Measurements from ENCODE around the gene IL1RAPL2. TPM values are rescaled to one million over a fixed set of nuclear protein-coding genes. Genes with fewer than 3 reads are reported as not detected.
A peak's percentile ranks its signal among the peaks of the same experiment; 100 is the strongest.

The IL1RAPL2 gene
- total RNA-seq, 4 donors from 2014 or later = 0.19 to 0.38 TPM; not detected in 2

DNA sequence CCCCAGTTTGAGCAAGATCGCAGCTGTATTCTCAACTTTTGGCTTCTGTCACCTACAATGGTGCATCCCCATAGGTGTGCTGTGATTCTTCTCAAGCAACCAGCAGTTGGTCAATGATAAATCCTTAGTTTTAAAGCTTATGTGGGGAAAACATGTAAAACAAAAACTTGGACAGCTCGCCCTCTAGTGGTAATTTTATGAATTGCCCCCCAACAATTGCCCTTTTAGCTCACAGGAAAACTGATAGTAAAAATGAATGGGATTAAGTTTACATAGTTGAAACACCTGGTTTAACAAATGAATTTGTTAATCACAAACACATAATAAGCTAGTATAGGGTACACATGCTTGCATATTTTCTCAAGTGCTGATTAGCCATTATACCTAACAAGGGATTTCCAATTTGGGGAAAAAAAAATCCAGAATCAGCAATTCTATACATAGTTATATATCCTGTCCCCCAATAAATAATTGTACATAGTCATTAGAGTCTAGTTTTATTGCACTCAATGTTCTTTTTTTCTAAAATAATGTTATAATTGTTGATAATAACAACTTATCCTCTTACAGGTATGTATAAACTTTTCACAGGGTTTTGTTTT, 624.4 kb downstream of the IL1RAPL2 start:
- no peak for TF ChIP-seq POLR2A (IDR thresholded peaks at IDR 0.05)
- TF ChIP-seq, protein P1, sequence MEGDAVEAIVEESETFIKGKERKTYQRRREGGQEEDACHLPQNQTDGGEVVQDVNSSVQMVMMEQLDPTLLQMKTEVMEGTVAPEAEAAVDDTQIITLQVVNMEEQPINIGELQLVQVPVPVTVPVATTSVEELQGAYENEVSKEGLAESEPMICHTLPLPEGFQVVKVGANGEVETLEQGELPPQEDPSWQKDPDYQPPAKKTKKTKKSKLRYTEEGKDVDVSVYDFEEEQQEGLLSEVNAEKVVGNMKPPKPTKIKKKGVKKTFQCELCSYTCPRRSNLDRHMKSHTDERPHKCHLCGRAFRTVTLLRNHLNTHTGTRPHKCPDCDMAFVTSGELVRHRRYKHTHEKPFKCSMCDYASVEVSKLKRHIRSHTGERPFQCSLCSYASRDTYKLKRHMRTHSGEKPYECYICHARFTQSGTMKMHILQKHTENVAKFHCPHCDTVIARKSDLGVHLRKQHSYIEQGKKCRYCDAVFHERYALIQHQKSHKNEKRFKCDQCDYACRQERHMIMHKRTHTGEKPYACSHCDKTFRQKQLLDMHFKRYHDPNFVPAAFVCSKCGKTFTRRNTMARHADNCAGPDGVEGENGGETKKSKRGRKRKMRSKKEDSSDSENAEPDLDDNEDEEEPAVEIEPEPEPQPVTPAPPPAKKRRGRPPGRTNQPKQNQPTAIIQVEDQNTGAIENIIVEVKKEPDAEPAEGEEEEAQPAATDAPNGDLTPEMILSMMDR (IDR thresholded peaks at IDR 0.05) = no peak
- 0 to 4% methylated on average over 2 of the region's 2 CpGs for WGBS, 2 donors
- DNase-seq (ENCODE audit: low spot score in 2 of 2) = peak in 1 of 2 donors; percentile 11
- intact Hi-C loops (cut with DNase I; ENCODE audit: low total_unique reads) = no loop called here
- no peak overlapping the region for H3K4me3 ChIP-seq (ENCODE audit: low read depth, poor library complexity, severe bottlenecking)

DNA sequence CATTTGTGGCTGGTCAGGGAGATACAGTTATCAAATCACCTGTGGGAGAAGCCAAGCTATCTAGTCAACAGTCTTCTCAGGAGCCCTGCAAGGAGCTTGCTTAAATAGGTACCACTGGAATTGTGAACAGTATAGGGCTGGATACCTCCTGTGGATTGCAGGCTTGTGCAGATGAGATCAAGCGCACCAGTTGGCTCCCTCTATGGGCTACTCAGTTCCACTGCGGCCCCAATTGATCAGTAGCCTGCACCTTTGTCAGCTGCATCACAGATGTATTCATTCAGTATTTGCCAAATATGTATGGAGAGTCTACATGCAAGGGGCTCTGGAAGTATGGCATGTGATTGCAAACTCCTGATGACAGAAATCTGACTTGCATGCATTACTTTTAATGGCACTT, 625.9 kb downstream of the IL1RAPL2 start:
- TF ChIP-seq, protein P1 (IDR thresholded peaks at IDR 0.05) = no peak
- no peak for TF ChIP-seq POLR2A (IDR thresholded peaks at IDR 0.05)
- intact Hi-C loops (cut with DNase I; ENCODE audit: low total_unique reads) = no loop called here
- H3K4me3 ChIP-seq (ENCODE audit: low read depth, poor library complexity, severe bottlenecking) = no peak overlapping the region
- DNase-seq (ENCODE audit: low spot score in 2 of 2) = no peak
- 14 to 60% methylated on average over 1 to 2 of the region's 2 CpGs for WGBS, 2 donors

DNA sequence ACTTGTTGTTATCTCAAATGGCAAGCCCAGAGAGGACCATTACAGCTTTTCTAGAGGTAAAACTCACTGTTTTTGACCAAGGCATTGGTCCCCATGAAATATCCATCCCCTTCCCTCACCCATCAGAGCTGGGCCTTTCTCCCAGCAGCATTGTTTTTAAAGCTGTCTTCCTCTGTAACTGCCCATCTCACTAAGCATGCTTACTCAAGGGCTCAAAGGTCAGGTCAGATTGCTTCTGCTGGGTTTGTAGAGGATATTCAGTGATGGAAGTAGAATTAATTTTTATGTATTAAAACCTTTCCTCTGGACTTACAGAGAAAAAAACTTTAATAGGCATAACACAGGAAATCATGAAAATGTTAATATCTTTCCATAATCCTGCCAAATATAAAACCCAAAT, 643.4 kb downstream of the IL1RAPL2 start:
- intact Hi-C loops (cut with DNase I; ENCODE audit: low total_unique reads) = no loop called here
- no peak for TF ChIP-seq POLR2A (IDR thresholded peaks at IDR 0.05)
- TF ChIP-seq, protein P1 (IDR thresholded peaks at IDR 0.05) = no peak
- no peak for DNase-seq (ENCODE audit: low spot score in 2 of 2)
- H3K4me3 ChIP-seq (ENCODE audit: low read depth, poor library complexity, severe bottlenecking) = no peak overlapping the region

DNA sequence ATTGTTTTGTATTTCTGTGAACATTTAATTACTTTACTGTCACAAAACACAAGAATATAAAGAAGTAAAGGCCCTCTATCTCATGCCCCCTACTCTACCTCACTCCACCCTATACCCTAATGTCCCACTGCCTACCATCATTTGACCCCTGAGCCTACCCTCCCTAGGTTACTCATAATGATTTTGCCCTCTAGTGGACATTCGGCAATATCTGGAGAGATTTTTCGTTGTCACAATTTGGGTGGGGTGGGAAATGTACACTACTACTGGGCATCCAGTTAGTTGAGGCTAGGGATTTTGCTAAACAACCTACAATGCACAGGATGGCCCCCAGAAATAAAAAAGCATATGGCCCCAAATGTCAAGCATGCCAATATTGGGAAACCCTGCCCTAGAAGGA, 644.3 kb downstream of the IL1RAPL2 start:
- no peak for DNase-seq (ENCODE audit: low spot score in 2 of 2)
- intact Hi-C loops (cut with DNase I; ENCODE audit: low total_unique reads) = no loop called here
- 69 to 90% methylated on average over 2 of the region's 2 CpGs for WGBS, 2 donors
- H3K4me3 ChIP-seq (ENCODE audit: low read depth, poor library complexity, severe bottlenecking) = no peak overlapping the region
- TF ChIP-seq POLR2A (IDR thresholded peaks at IDR 0.05) = no peak
- TF ChIP-seq, protein P1 (IDR thresholded peaks at IDR 0.05) = no peak

DNA sequence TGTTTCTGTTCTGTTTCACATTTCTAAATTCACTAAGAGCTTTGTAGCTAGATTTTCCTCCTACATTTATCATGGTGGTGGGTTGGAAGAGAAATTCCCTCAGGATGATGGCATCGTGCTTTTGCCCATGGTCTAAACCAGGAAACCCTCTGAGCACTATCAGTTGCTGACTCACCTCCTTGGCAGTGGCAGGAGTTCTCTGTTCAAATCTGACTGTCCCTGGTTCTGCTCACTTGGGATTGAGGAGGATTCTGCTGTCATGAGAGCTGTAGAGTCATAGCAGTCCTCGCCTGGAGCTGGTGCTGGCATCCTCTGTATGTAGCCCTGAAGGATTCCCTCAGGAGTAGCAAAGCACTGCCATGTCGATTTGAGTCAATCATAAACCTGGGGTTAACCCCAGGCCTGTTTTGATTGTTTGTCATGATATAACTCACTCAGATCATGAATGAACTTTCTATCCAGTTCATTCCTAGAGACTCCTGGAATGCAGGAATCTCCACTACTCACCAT, 645.1 kb downstream of the IL1RAPL2 start:
- TF ChIP-seq POLR2A (IDR thresholded peaks at IDR 0.05) = no peak
- TF ChIP-seq, protein P1 (IDR thresholded peaks at IDR 0.05) = no peak
- intact Hi-C loops (cut with DNase I; ENCODE audit: low total_unique reads) = no loop called here
- 69 to 88% methylated on average over 3 of the region's 3 CpGs for WGBS, 2 donors
- no peak overlapping the region for H3K4me3 ChIP-seq (ENCODE audit: low read depth, poor library complexity, severe bottlenecking)
- DNase-seq (ENCODE audit: low spot score in 2 of 2) = no peak
